A549 (cell line): ENCODE results near the gene LMAN1L. TPM values are rescaled to one million over a fixed set of nuclear protein-coding genes. Genes with fewer than 3 reads are reported as not detected.
A peak's percentile ranks its signal among the peaks of the same experiment; 100 is the strongest.

Experiments used
- ATAC-seq, 2 experiments: fragments of 200-7000 bp in 1 of 2; fragments of >200 bp in 1 of 2; cut with Nextera tagmentation in 1 of 2; cut with Tn5 transposase in 1 of 2; 3 replicates each; pipeline versions ENCODE4 v1.8.0 to v1.9.1; 2018 to 2020; ENCODE audit warnings: mild to moderate bottlenecking in 1 of 2, moderate library complexity in 1 of 2
- CTCF ChIA-PET: fragments of 300-600 bp; sonication (Branson Sonifier 250); formaldehyde crosslinking; extraction: SDS; loops from one replicate; lab custom pipeline; 2021; ENCODE audit warnings: antibody characterized with exemption, inconsistent platforms; lab: Yijun Ruan, JAX
- POLR2A ChIA-PET: fragments of 350-600 bp; formaldehyde crosslinking; extraction: SDS; loops from one replicate; lab custom pipeline; 2021; ENCODE audit warnings: antibody characterized with exemption, inconsistent platforms; lab: Yijun Ruan, JAX
- DNase-seq, 2 experiments: peaks; one replicate each; pipeline versions ENCODE4 v3.0.0 to v3.0.0-alpha.2; 2011 to 2016; ENCODE audit warnings: low read depth in 1 of 2, low spot score in 1 of 2
- FAIRE-seq: peaks from 2 replicates; lab custom pipeline; 2011; peaks lifted over from hg19 to GRCh38; lab: Jason Lieb, UNC
- H3K27ac ChIP-seq, 2 experiments: fragments of >200 bp; sonication (Bioruptor Twin); formaldehyde crosslinking; 3 replicates each; pipeline ENCODE4 v1.5.1; 2016 to 2017
- H3K4me1 ChIP-seq: fragments of >200 bp; sonication (Bioruptor Twin); formaldehyde crosslinking; 3 replicates; pipeline ENCODE4 v1.6.1; 2016
- H3K4me2 ChIP-seq: fragments of >200 bp; sonication (Bioruptor Twin); formaldehyde crosslinking; 3 replicates; pipeline ENCODE4 v1.6.1; 2016
- H3K4me3 ChIP-seq: fragments of >200 bp; sonication (Bioruptor Twin); formaldehyde crosslinking; 3 replicates; pipeline ENCODE4 v1.5.1; 2016
- H3K9me3 ChIP-seq: fragments of >200 bp; sonication (Bioruptor Twin); formaldehyde crosslinking; 3 replicates; pipeline ENCODE4 v1.6.1; 2016
- ATOH8 ChIP-seq: fragments of 250-450 bp; sonication (Bioruptor Pico); IDR thresholded peaks from 2 replicates; pipeline ENCODE4 v1.5.0; 2020; ENCODE audit warnings: low read depth, mild to moderate bottlenecking, moderate library complexity
- BCL3 ChIP-seq: fragments of >200 bp; sonication (Bioruptor Twin); formaldehyde crosslinking; IDR thresholded peaks from 3 replicates; pipeline ENCODE4 v1.6.1; 2016
- BHLHE40 ChIP-seq: IDR thresholded peaks from 2 replicates; pipeline ENCODE4 v1.6.1; 2012; ENCODE audit warnings: low read depth, low read length, inconsistent platforms
- CBX2 ChIP-seq: fragments of 200-600 bp; sonication (generic); IDR thresholded peaks from 2 replicates; pipeline ENCODE4 v1.6.1; 2016; ENCODE audit warnings: low read depth, mild to moderate bottlenecking, borderline replicate concordance
- CEBPB ChIP-seq, 2 experiments: fragments of >200 bp in 1 of 2; sonication (Bioruptor Twin) in 1 of 2; formaldehyde crosslinking in 1 of 2; IDR thresholded peaks; 2 replicates each; pipeline ENCODE4 v1.6.1; 2012 to 2016
- CHD4 ChIP-seq: fragments of 200-600 bp; sonication (generic); IDR thresholded peaks from 2 replicates; pipeline ENCODE4 v1.6.1; 2016; ENCODE audit warnings: antibody characterized with exemption, mild to moderate bottlenecking, borderline replicate concordance
- EHMT2 ChIP-seq: fragments of 200-600 bp; sonication (generic); IDR thresholded peaks from 2 replicates; pipeline ENCODE4 v1.6.1; 2016; ENCODE audit warnings: antibody characterized with exemption, low read depth, mild to moderate bottlenecking, moderate library complexity
- HES2 ChIP-seq: fragments of >200 bp; sonication (Bioruptor Twin); formaldehyde crosslinking; IDR thresholded peaks from 2 replicates; pipeline ENCODE4 v1.6.1; 2016
- HOXA7 ChIP-seq: fragments of 250-450 bp; sonication (Bioruptor Pico); IDR thresholded peaks from 2 replicates; pipeline ENCODE4 v1.5.0; 2020; ENCODE audit warnings: mild to moderate bottlenecking, moderate library complexity
- HOXB13 ChIP-seq: fragments of 250-450 bp; sonication (Bioruptor Pico); IDR thresholded peaks from 2 replicates; pipeline ENCODE4 v1.5.0; 2020; ENCODE audit warnings: low read depth, mild to moderate bottlenecking, moderate library complexity
- JUN ChIP-seq, 2 experiments: fragments of >200 bp; sonication (Bioruptor Twin); formaldehyde crosslinking; IDR thresholded peaks; 2 replicates in 1 of 2; 3 replicates in 1 of 2; pipeline ENCODE4 v1.6.1; 2016 to 2017
- MAFK ChIP-seq: fragments of 450-650 bp; IDR thresholded peaks from 2 replicates; pipeline ENCODE4 v1.6.1; 2014; ENCODE audit not compliant: partially characterized antibody
- NFE2L2 ChIP-seq: fragments of 150-350 bp; conservative IDR thresholded peaks from 2 replicates; pipeline ENCODE4 v1.6.1; 2014; ENCODE audit warnings: low read length
- NPAS2 ChIP-seq: fragments of 250-450 bp; sonication (Bioruptor Pico); IDR thresholded peaks from 2 replicates; pipeline ENCODE4 v1.8.0; 2022; ENCODE audit warnings: mild to moderate bottlenecking, moderate library complexity, borderline replicate concordance
- PHF8 ChIP-seq: fragments of 200-600 bp; sonication (generic); IDR thresholded peaks from 2 replicates; pipeline ENCODE4 v1.6.1; 2016; ENCODE audit warnings: low read depth, mild to moderate bottlenecking, antibody characterized with exemption, moderate library complexity, borderline replicate concordance
- POLR2AphosphoS2 ChIP-seq: conservative IDR thresholded peaks from 2 replicates; pipeline ENCODE4 v1.6.1; 2012; ENCODE audit warnings: low read length, improper control_type of control experiment, inconsistent platforms
- REST ChIP-seq: fragments of 200-600 bp; sonication (generic); IDR thresholded peaks from 2 replicates; pipeline ENCODE4 v1.6.1; 2016; ENCODE audit warnings: antibody characterized with exemption, mild to moderate bottlenecking, moderate library complexity
- RNF2 ChIP-seq: fragments of 200-600 bp; sonication (generic); IDR thresholded peaks from 2 replicates; pipeline ENCODE4 v1.6.1; 2016; ENCODE audit warnings: low read depth, mild to moderate bottlenecking, antibody characterized with exemption, moderate library complexity, borderline replicate concordance
- SREBF2 ChIP-seq: fragments of 450-650 bp; IDR thresholded peaks from 2 replicates; pipeline ENCODE4 v1.6.1; 2014; ENCODE audit warnings: mild to moderate bottlenecking, moderate library complexity
- TP53 ChIP-seq: fragments of 250-450 bp; sonication (Bioruptor Pico); IDR thresholded peaks from 2 replicates; pipeline ENCODE4 v1.5.0; 2021; ENCODE audit warnings: mild to moderate bottlenecking, moderate library complexity
- ZC3H11A ChIP-seq: fragments of 450-650 bp; IDR thresholded peaks from 2 replicates; pipeline ENCODE4 v1.6.1; 2014; ENCODE audit warnings: antibody characterized with exemption, mild to moderate bottlenecking
- ZSCAN20 ChIP-seq: fragments of 250-450 bp; sonication (Bioruptor Pico); IDR thresholded peaks from 2 replicates; pipeline ENCODE4 v1.8.0; 2022; ENCODE audit warnings: mild to moderate bottlenecking, moderate library complexity
- WGBS: methylation state at CpG from one replicate; pipeline ENCODE4 v1.1.6; 2017; ENCODE audit errors: missing lambda C conversion rate; 5-methylcytosine and 5-hydroxymethylcytosine counted together
- polyA plus RNA-seq, 4 experiments: library from polyadenylated mRNA; depleted of rRNA in 3 of 4; stranded (reverse); fragments of >200 nt; fragmentation: RNase III in 1 of 4; extraction: RNeasy Plus Mini Kit Qiagen cat#74134 plus additional on column Dnase treatment in 1 of 4; gene quantifications; 2 replicates in 3 of 4; 3 replicates in 1 of 4; pipeline ENCODE4 v1.2.3, GENCODE V29; 2011 to 2017

Gene LMAN1L
- polyA plus RNA-seq, 2 of the 4 experiments (the other 2 are of a cell fraction): not detected

GRCh38 chr15:74855857-74856256 lies 43.2 kb downstream of the LMAN1L start:
- Histone ChIP-seq H3K4me2 (no peak overlapping the region), H3K4me1 (peaks cover 5% of the 10 kb centered on the region; the same call in 1 of the 3 replicates), H3K4me3 (no peak overlapping the region), H3K9me3 (no peaks in the 10 kb centered on the region), H3K27ac (no peak overlapping the region)
- ChIA-PET POLR2A (no interaction called here), CTCF (interaction anchor here (0.5 to 2.7 kb wide), 3 partner anchors 14 to 46 kb away, joined by 4 to 10 read pairs (median 7); partner anchors contain the start of gene ULK3)
- TF ChIP-seq NFE2L2: no peak
- TF ChIP-seq BCL3: no peak
- no peak for TF ChIP-seq ATOH8 (CRISPR knock-in tag)
- TF ChIP-seq POLR2AphosphoS2: no peak
- no peak for TF ChIP-seq HOXB13
- TF ChIP-seq CBX2: no peak
- no peak for TF ChIP-seq ZSCAN20
- no peak for TF ChIP-seq EHMT2
- no peak for TF ChIP-seq NPAS2 (CRISPR knock-in tag)
- no peak for TF ChIP-seq MAFK
- TF ChIP-seq CEBPB (IDR thresholded peaks at IDR 0.05): no peak
- TF ChIP-seq BHLHE40: no peak
- TF ChIP-seq REST: no peak
- TF ChIP-seq CHD4: no peak
- no peak for TF ChIP-seq JUN (IDR thresholded peaks at IDR 0.05)
- 95% methylated on average over 2 of the region's 2 CpGs for WGBS
- FAIRE-seq (no peak), DNase-seq (no peak), ATAC-seq (peak in 1 of 2 experiments; percentile 39; a peak in 2 of 6 replicates)

- Histone ChIP-seq H3K27ac (no peak overlapping the region), H3K9me3 (no peaks in the 10 kb centered on the region), H3K4me2 (no peak overlapping the region), H3K4me1 (peaks cover 5% of the 10 kb centered on the region; the same call in 1 of the 3 replicates), H3K4me3 (no peak overlapping the region)
- FAIRE-seq (no peak), DNase-seq (no peak), ATAC-seq (no peak)
- ChIA-PET CTCF (interaction anchor here (2.1 to 2.7 kb wide), 2 partner anchors 14 to 46 kb away, joined by 7 to 10 read pairs; partner anchors contain the start of gene ULK3), POLR2A (no interaction called here)
- 95% methylated on average over 1 of the region's 1 CpG for WGBS
- TF ChIP-seq EHMT2 (no peak), SREBF2 (no peak), HOXA7 (CRISPR knock-in tag) (no peak), RNF2 (no peak), HES2 (no peak), TP53 (CRISPR knock-in tag) (no peak), ZC3H11A (no peak), PHF8 (no peak), POLR2AphosphoS2 (no peak)
These were observed 43.9 kb downstream of the LMAN1L start for GRCh38 chr15:74856537-74856936.
